Activated naive CD4-positive, alpha-beta T cell treated with anti-CD3 and anti-CD28 coated beads for 36 hours (primary cell): Measurements from ENCODE around the gene MRPL51. TPM values are rescaled to one million over a fixed set of nuclear protein-coding genes. Genes with fewer than 3 reads are reported as not detected.

Experiments used
- CTCF ChIA-PET: fragments of 350-600 bp; sonication (Branson Sonifier 250); formaldehyde crosslinking; loops from one replicate; lab custom pipeline; 2021; ENCODE audit warnings: antibody characterized with exemption; lab: Charles Lee
- DNase-seq: peaks from one replicate; pipeline ENCODE4 v3.0.0-alpha.2; 2020
- H3K27ac Mint-ChIP-seq: one replicate; pipeline ENCODE4 v1.8.0; 2021; ENCODE audit warnings: mild to moderate bottlenecking, mixed read lengths
- H3K27me3 Mint-ChIP-seq: one replicate; pipeline ENCODE4 v1.8.0; 2021; ENCODE audit warnings: low read depth, mixed read lengths
- H3K36me3 Mint-ChIP-seq: one replicate; pipeline ENCODE4 v1.8.0; 2021; ENCODE audit warnings: low read depth, mixed read lengths
- H3K4me1 Mint-ChIP-seq: one replicate; pipeline ENCODE4 v1.8.0; 2021; ENCODE audit warnings: low read depth, mixed read lengths
- H3K4me3 Mint-ChIP-seq: one replicate; pipeline ENCODE4 v1.8.0; 2021; ENCODE audit warnings: mild to moderate bottlenecking, moderate library complexity, mixed read lengths
- H3K9me3 Mint-ChIP-seq: one replicate; pipeline ENCODE4 v1.8.0; 2021; ENCODE audit warnings: mixed read lengths
- intact Hi-C: fragments of 100-400 bp; cut with micrococcal nuclease; formaldehyde crosslinking; loops from one replicate; pipeline ENCODE4 v1.15.1; 2023
- total RNA-seq, 2 experiments: library from RNA; stranded (reverse); gene quantifications; one replicate each; pipeline ENCODE4 v1.2.3, GENCODE V29; 2021

Gene MRPL51
- total RNA-seq, 2 experiments from 2014 or later: 273 to 278 TPM

DNA sequence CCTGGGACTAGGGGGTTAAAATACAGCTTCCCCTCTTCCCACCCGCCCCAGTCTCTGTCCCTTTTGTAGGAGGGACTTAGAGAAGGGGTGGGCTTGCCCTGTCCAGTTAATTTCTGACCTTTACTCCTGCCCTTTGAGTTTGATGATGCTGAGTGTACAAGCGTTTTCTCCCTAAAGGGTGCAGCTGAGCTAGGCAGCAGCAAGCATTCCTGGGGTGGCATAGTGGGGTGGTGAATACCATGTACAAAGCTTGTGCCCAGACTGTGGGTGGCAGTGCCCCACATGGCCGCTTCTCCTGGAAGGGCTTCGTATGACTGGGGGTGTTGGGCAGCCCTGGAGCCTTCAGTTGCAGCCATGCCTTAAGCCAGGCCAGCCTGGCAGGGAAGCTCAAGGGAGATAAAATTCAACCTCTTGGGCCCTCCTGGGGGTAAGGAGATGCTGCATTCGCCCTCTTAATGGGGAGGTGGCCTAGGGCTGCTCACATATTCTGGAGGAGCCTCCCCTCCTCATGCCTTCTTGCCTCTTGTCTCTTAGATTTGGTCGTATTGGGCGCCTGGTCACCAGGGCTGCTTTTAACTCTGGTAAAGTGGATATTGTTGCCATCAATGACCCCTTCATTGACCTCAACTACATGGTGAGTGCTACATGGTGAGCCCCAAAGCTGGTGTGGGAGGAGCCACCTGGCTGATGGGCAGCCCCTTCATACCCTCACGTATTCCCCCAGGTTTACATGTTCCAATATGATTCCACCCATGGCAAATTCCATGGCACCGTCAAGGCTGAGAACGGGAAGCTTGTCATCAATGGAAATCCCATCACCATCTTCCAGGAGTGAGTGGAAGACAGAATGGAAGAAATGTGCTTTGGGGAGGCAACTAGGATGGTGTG is 43.1 kb upstream of the MRPL51 start:
- Mint-ChIP-seq H3K27me3 (no peaks in the 10 kb centered on the region), H3K36me3 (peaks cover 55% of the 10 kb centered on the region), H3K4me3 (peak overlapping the region; percentile 94), H3K9me3 (no peaks in the 10 kb centered on the region), H3K27ac (peak overlapping the region; percentile 99), H3K4me1 (peaks cover 60% of the 10 kb centered on the region)
- CTCF ChIA-PET: interaction anchor here (0.8 to 7.7 kb wide), 5 partner anchors 16 to 112 kb away, joined by 3 to 65 read pairs (median 11); partner anchors contain the start of gene IFFO1
- DNase-seq: no peak
- intact Hi-C loops: loop anchor here (1.0 to 2.0 kb wide), 3 partner anchors 66 to 199 kb away; partner anchors contain the start of gene VAMP1

DNA sequence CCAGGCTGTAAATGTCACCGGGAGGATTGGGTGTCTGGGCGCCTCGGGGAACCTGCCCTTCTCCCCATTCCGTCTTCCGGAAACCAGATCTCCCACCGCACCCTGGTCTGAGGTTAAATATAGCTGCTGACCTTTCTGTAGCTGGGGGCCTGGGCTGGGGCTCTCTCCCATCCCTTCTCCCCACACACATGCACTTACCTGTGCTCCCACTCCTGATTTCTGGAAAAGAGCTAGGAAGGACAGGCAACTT is 42.6 kb upstream of the MRPL51 start:
- Mint-ChIP-seq H3K27ac (peak overlapping the region; percentile 99), H3K4me3 (peak overlapping the region; percentile 94), H3K27me3 (no peaks in the 10 kb centered on the region), H3K4me1 (peaks cover 57% of the 10 kb centered on the region), H3K36me3 (peaks cover 60% of the 10 kb centered on the region), H3K9me3 (no peaks in the 10 kb centered on the region)
- CTCF ChIA-PET: interaction anchor here (0.8 to 7.7 kb wide), 4 partner anchors 16 to 110 kb away, joined by 3 to 65 read pairs (median 8); partner anchors contain the start of gene IFFO1
- intact Hi-C loops: loop anchor here (1.0 to 2.0 kb wide), 3 partner anchors 65 to 199 kb away; partner anchors contain the start of gene VAMP1
- DNase-seq: no peak

DNA sequence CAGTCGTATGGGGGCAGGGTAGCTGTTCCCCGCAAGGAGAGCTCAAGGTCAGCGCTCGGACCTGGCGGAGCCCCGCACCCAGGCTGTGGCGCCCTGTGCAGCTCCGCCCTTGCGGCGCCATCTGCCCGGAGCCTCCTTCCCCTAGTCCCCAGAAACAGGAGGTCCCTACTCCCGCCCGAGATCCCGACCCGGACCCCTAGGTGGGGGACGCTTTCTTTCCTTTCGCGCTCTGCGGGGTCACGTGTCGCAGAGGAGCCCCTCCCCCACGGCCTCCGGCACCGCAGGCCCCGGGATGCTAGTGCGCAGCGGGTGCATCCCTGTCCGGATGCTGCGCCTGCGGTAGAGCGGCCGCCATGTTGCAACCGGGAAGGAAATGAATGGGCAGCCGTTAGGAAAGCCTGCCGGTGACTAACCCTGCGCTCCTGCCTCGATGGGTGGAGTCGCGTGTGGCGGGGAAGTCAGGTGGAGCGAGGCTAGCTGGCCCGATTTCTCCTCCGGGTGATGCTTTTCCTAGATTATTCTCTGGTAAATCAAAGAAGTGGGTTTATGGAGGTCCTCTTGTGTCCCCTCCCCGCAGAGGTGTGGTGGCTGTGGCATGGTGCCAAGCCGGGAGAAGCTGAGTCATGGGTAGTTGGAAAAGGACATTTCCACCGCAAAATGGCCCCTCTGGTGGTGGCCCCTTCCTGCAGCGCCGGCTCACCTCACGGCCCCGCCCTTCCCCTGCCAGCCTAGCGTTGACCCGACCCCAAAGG is 42.1 kb upstream of the MRPL51 start:
- peak overlapping the region; percentile 94 for H3K4me3 Mint-ChIP-seq
- CTCF ChIA-PET: interaction anchor here (0.8 to 7.7 kb wide), 4 partner anchors 17 to 110 kb away, joined by 3 to 65 read pairs (median 8); partner anchors contain the start of gene IFFO1
- peak overlapping the region; percentile 99 for H3K27ac Mint-ChIP-seq
- DNase-seq: peak; percentile 94
- peaks cover 64% of the 10 kb centered on the region for H3K36me3 Mint-ChIP-seq
- intact Hi-C loops: loop anchor here (1.0 to 5.0 kb wide), 11 partner anchors 21 to 417 kb away; partner anchors contain the start of genes IFFO1, ING4, MRPL51 and PTPN6
- H3K9me3 Mint-ChIP-seq: no peaks in the 10 kb centered on the region
- H3K4me1 Mint-ChIP-seq: peaks cover 52% of the 10 kb centered on the region
- no peaks in the 10 kb centered on the region for H3K27me3 Mint-ChIP-seq

DNA sequence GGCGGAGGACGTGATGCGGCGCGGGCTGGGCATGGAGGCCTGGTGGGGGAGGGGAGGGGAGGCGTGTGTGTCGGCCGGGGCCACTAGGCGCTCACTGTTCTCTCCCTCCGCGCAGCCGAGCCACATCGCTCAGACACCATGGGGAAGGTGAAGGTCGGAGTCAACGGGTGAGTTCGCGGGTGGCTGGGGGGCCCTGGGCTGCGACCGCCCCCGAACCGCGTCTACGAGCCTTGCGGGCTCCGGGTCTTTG is 41.6 kb upstream of the MRPL51 start:
- no peak for DNase-seq
- H3K27me3 Mint-ChIP-seq: no peaks in the 10 kb centered on the region
- peak overlapping the region; percentile 99 for H3K27ac Mint-ChIP-seq
- H3K4me1 Mint-ChIP-seq: peaks cover 47% of the 10 kb centered on the region
- no peaks in the 10 kb centered on the region for H3K9me3 Mint-ChIP-seq
- intact Hi-C loops: loop anchor here (1.0 to 5.0 kb wide), 10 partner anchors 22 to 418 kb away; partner anchors contain the start of genes IFFO1, ING4, MRPL51 and PTPN6
- peak overlapping the region; percentile 94 for H3K4me3 Mint-ChIP-seq
- peaks cover 68% of the 10 kb centered on the region for H3K36me3 Mint-ChIP-seq
- CTCF ChIA-PET: interaction anchor here (0.6 kb wide), 1 partner anchor 54 kb away, joined by 3 read pairs; no protein-coding TSS in a partner anchor

DNA sequence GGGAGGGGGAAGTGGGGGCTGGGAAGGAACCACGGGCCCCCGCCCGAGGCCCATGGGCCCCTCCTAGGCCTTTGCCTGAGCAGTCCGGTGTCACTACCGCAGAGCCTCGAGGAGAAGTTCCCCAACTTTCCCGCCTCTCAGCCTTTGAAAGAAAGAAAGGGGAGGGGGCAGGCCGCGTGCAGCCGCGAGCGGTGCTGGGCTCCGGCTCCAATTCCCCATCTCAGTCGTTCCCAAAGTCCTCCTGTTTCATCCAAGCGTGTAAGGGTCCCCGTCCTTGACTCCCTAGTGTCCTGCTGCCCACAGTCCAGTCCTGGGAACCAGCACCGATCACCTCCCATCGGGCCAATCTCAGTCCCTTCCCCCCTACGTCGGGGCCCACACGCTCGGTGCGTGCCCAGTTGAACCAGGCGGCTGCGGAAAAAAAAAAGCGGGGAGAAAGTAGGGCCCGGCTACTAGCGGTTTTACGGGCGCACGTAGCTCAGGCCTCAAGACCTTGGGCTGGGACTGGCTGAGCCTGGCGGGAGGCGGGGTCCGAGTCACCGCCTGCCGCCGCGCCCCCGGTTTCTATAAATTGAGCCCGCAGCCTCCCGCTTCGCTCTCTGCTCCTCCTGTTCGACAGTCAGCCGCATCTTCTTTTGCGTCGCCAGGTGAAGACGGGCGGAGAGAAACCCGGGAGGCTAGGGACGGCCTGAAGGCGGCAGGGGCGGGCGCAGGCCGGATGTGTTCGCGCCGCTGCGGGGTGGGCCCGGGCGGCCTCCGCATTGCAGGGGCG is 41.0 kb upstream of the MRPL51 start, which contains the start of gene GAPDH:
GAPDH (plus strand) TSS at position 595 of the 772 bp plus-strand sequence. CDS start 316 bp downstream, outside the sequence.
- H3K36me3 Mint-ChIP-seq: peaks cover 72% of the 10 kb centered on the region
- intact Hi-C loops: loop anchor here (1.0 to 5.0 kb wide), 11 partner anchors 22 to 418 kb away; partner anchors contain the start of genes CHD4, IFFO1, ING4 and MRPL51

DNA sequence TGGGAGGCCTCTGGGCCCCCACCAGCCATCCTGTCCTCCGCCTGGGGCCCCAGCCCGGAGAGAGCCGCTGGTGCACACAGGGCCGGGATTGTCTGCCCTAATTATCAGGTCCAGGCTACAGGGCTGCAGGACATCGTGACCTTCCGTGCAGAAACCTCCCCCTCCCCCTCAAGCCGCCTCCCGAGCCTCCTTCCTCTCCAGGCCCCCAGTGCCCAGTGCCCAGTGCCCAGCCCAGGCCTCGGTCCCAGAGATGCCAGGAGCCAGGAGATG is 40.5 kb upstream of the MRPL51 start:
- Mint-ChIP-seq H3K27me3 (no peaks in the 10 kb centered on the region), H3K4me3 (peak overlapping the region; percentile 94), H3K36me3 (peaks cover 75% of the 10 kb centered on the region), H3K4me1 (peaks cover 39% of the 10 kb centered on the region), H3K27ac (peak overlapping the region; percentile 99), H3K9me3 (no peaks in the 10 kb centered on the region)
- intact Hi-C loops: loop anchor here (2.0 to 5.0 kb wide), 2 partner anchors 73 to 419 kb away; partner anchors contain the start of genes CHD4 and PTPN6
- DNase-seq: no peak
- CTCF ChIA-PET: interaction anchor here (1.5 to 2.0 kb wide), 2 partner anchors 38 to 68 kb away, joined by 6 read pairs; no protein-coding TSS in a partner anchor

More for the DNA sequence above, 41.0 kb upstream of the MRPL51 start, which contains the start of gene GAPDH:
- H3K4me1 Mint-ChIP-seq: peaks cover 41% of the 10 kb centered on the region
- no peaks in the 10 kb centered on the region for H3K9me3 Mint-ChIP-seq
- H3K27me3 Mint-ChIP-seq: no peaks in the 10 kb centered on the region
- H3K27ac Mint-ChIP-seq: peak within 1 kb of the TSS; percentile 99
- DNase-seq: peak; percentile 90
- H3K4me3 Mint-ChIP-seq: peak within 1 kb of the TSS; percentile 94
- CTCF ChIA-PET: interaction anchor here (0.6 kb wide), 1 partner anchor 55 kb away, joined by 3 read pairs; no protein-coding TSS in a partner anchor

DNA sequence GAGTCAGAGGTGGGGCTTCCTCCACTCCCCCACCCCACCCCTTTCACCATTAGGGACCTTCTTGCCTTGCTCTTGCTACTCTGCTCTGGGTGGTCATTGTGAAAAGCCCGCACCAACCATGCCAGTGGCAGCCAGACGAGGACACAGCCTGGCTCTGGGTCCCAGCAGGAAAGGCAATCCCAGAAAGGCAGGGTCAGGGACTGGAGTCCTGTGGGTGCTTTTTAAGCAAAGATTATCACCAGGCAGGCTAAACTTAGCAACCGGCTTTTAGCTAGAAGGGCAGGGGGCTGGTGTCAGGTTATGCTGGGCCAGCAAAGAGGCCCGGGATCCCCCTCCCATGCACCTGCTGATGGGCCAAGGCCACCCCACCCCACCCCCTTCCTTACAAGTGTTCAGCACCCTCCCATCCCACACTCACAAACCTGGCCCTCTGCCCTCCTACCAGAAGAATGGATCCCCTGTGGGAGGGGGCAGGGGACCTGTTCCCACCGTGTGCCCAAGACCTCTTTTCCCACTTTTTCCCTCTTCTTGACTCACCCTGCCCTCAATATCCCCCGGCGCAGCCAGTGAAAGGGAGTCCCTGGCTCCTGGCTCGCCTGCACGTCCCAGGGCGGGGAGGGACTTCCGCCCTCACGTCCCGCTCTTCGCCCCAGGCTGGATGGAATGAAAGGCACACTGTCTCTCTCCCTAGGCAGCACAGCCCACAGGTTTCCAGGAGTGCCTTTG is 40.0 kb upstream of the MRPL51 start:
- CTCF ChIA-PET: interaction anchor here (1.2 to 2.0 kb wide), 4 partner anchors 37 to 110 kb away, joined by 3 to 7 read pairs (median 6); no protein-coding TSS in a partner anchor
- no peaks in the 10 kb centered on the region for H3K27me3 Mint-ChIP-seq
- H3K36me3 Mint-ChIP-seq: peaks cover 78% of the 10 kb centered on the region
- H3K27ac Mint-ChIP-seq: peak overlapping the region; percentile 99
- intact Hi-C loops: loop anchor here (1.0 to 5.0 kb wide), 5 partner anchors 35 to 419 kb away; partner anchors contain the start of genes CHD4, NOP2, PTPN6 and TAPBPL
- peak overlapping the region; percentile 94 for H3K4me3 Mint-ChIP-seq
- peak; percentile 53 for DNase-seq
- H3K9me3 Mint-ChIP-seq: no peaks in the 10 kb centered on the region
- H3K4me1 Mint-ChIP-seq: peaks cover 36% of the 10 kb centered on the region

DNA sequence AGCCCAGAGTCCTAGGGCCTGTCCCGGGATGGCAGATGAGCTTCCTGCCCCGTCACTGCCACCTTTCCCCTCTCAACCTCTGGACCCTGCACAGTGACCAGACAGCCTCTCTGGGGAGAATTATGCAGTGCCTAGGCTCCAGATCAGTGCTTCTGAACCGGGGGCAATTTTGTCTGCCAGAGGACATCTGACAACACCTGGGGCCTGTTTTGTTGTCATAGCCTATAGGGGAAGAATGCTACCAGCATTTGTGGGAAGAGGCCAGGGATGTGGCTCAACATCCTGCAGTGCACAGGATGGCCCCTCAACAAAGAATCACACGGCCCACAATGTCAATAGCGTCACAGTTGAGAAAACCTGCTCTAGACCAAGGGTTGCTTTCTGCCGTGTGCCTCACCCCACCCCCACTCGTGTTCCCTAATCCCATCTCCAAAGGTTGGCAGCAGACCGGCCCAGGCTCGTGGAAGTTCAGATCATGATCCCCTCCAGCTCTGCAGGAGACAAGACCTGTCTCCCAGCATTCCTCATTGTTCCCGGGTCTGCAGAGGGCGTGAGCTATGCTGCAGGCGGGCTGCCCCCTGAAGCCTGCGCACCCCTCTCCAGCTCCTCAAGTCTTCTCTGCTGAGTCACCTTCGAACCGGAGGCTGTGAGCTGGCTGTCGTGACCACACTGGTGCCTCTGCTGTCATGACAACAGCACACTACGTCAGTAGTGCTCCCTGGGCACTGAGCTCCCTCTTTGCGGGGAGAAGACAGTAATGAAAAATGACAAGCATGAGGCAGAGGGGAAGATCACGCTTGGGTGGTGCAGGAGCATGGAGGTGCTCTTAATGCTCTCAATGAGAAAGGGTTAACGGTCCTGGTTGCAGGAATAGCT is 39.2 kb upstream of the MRPL51 start:
- Mint-ChIP-seq H3K36me3 (peaks cover 75% of the 10 kb centered on the region), H3K4me3 (peak overlapping the region; percentile 94), H3K27me3 (no peaks in the 10 kb centered on the region), H3K27ac (peak overlapping the region; percentile 99), H3K4me1 (peaks cover 29% of the 10 kb centered on the region), H3K9me3 (no peaks in the 10 kb centered on the region)
- peak; percentile 94 for DNase-seq
- intact Hi-C loops: loop anchor here (1.0 to 5.0 kb wide), 5 partner anchors 36 to 420 kb away; partner anchors contain the start of genes CHD4, NOP2, PTPN6 and TAPBPL
- CTCF ChIA-PET: interaction anchor here (0.6 to 2.0 kb wide), 5 partner anchors 36 to 109 kb away, joined by 3 to 7 read pairs (median 6); no protein-coding TSS in a partner anchor

DNA sequence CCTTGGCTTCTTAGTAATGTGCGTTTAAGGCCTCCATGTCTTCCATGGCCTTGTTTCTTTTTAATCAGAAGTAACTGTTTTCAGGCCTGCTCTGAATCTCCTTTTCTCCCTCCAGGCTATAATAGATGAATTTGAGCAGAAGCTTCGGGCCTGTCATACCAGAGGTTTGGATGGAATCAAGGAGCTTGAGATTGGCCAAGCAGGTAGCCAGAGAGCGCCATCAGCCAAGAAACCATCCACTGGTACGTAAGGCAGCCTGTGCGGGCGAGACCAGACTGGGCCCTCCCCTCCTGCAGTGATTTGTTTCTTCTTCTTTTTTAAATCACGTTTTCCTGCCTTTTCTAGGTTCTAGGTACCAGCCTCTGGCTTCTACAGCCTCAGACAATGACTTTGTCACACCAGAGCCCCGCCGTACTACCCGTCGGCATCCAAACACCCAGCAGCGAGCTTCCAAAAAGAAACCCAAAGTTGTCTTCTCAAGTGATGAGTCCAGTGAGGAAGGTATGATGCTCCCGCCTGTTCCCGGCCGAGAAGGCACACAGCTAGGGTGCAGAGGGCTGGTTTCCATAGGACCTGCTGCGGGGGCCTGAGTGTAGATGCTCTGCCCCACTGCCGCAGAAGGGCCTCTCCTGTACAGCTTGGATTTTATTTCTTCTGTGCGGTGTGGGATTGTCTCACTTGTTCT is 37.7 kb upstream of the MRPL51 start:
- CTCF ChIA-PET: interaction anchor here (1.2 kb wide), 1 partner anchor 33 kb away, joined by 3 read pairs; no protein-coding TSS in a partner anchor
- no peaks in the 10 kb centered on the region for H3K9me3 Mint-ChIP-seq
- DNase-seq: no peak
- H3K4me3 Mint-ChIP-seq: no peak overlapping the region
- H3K36me3 Mint-ChIP-seq: peaks cover 74% of the 10 kb centered on the region
- intact Hi-C loops: loop anchor here (5.0 kb wide), 1 partner anchor 422 kb away; the partner anchor contains the start of gene PTPN6
- H3K4me1 Mint-ChIP-seq: peaks cover 15% of the 10 kb centered on the region
- H3K27ac Mint-ChIP-seq: peak overlapping the region; percentile 42
- no peaks in the 10 kb centered on the region for H3K27me3 Mint-ChIP-seq
